Fibroblast of the conjunctiva (primary cell): ENCODE measurements around the gene PALM.

ENCODE experiments used
- DNase-seq: peaks from one replicate; pipeline ENCODE4 v3.0.0-alpha.2; 2010; ENCODE audit warnings: low read depth

PALM gene

GRCh38 chr19:752652-753517 lies 44.1 kb downstream of the PALM start:
- DNase-seq = peak; percentile 50

DNA sequence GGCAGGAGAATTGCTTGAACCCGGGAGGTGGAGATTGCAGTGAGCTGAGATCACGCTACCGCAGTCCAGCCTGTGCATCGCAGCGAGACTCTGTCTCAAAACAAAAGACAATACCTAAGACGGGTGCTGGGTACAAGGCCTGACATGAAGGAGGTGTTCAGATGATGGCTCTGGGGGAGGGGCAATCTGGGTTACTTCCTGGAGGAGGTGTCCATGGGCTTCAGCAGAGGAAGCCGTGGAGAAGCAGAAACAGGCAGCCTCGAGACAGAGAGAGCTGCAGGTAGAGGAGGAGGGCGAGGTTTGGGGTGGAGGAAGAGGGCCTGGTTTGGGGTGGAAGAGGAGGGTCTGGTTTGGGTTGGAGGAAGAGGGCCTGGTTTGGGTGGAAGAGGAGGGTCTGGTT lies 45.8 kb downstream of the PALM start:
- DNase-seq = no peak

GRCh38 chr19:755063-755462 lies 46.3 kb downstream of the PALM start:
- DNase-seq = no peak

- no peak for DNase-seq
These were observed 47.5 kb downstream of the PALM start for GRCh38 chr19:756236-756635.

GRCh38 chr19:756821-757688 lies 48.3 kb downstream of the PALM start:
- DNase-seq = no peak

- DNase-seq = no peak
These were observed 49.3 kb downstream of the PALM start for GRCh38 chr19:757811-758668.

DNA sequence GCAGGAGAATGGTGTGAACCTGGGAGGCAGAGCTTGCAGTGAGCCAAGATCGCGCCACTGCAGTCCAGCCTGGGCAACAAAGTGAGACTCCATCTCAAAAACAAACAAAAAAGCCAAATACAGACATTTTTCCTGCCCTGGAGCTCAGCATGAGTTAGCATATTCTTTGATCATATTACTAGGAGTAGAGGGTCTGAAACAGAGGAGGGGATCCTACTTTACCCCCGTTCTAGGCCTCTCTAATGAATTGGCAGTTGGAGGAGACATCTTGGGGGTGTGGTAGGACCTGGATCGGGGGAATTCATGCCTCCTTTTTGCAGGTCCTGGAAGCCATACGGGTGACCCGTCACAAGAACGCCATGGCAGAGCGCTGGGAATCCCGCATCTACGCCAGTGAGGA lies 54.4 kb downstream of the PALM start:
- no peak for DNase-seq

- no peak for DNase-seq
These were observed 55.1 kb downstream of the PALM start for GRCh38 chr19:763869-764268.

DNA sequence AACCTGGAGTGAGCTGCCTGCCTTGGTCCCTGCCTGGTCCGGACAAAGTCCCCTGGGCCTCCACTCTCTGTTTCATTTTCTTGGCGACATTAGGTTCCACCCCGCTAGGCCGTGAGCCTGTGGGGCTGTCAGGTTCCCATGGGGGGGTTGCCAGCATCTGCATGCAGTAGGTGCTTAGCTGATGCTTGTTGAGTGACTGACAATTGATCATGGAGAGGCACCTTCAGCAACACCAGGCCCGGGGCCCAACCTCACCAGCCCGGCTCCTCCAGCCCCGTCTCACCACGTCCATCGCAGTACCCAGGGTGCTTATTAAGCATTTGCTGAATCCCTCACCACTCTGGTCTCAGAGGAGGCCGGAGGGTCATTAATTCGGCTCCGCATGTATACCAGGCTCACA lies 55.6 kb downstream of the PALM start:
- DNase-seq = no peak

DNA sequence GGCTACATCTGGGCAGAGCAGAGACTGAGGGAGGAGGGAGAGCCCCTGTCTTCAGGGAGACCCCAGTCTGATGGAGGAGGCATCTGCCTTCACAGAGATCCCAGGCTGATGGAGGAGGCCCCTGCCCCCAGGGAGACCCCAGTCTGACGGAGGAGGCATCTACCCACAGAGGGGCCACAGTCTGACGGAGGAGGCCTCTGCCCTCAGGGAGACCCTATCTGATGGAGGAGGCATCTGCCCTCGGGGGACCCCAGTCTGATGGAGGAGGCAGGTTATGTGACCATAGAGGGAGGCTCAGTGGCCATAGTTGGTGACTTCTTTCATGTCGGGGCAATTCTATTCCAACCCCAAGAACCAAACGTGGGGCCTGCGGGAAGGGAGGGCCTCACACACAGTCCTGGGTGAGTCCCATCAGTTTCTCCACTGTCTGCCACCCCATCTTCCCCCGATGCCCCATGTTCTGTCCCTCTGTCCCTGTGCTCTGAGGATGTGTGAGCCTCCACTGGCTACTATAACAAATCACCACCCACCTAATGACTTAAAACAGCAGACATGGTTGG lies 56.5 kb downstream of the PALM start:
- no peak for DNase-seq

DNA sequence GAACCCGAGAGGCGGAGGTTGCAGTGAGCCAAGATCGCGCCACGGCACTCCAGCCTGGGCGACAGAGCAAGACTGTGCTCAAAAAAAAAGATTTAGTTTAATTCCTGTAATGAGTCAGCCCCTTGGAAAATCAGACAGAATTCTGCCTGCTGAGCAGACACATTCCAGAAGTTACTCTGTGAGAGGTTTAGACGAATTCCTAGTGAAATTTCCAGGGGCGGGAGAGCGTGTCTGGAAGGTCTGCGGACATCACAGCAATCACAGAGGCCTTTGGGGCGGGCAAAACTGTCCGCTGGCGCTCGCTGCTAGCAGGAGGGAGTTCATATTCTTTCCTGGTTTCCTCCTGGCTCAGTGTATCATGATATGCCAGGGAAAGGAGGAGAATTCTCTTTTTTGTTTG lies 59.7 kb downstream of the PALM start:
- no peak for DNase-seq

DNA sequence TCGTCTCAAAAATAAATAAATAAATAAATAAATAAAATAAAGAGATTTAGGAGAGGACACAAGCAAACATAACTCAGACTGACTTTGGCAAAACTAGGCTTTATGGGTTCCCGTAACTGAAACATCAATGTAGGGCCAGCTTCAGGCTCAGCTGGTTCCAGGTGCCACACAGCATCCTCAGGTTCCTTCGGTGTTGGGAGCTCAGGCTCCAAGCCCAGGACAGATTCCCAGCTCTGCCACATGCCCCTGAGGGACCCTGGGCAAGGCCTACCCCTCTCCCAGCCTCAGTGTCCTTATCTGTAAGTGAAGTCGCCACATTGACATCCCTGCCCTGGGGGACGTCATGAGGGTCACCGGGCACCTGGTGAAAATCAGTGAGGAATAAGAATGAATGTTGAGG lies 60.9 kb downstream of the PALM start:
- no peak for DNase-seq

DNA sequence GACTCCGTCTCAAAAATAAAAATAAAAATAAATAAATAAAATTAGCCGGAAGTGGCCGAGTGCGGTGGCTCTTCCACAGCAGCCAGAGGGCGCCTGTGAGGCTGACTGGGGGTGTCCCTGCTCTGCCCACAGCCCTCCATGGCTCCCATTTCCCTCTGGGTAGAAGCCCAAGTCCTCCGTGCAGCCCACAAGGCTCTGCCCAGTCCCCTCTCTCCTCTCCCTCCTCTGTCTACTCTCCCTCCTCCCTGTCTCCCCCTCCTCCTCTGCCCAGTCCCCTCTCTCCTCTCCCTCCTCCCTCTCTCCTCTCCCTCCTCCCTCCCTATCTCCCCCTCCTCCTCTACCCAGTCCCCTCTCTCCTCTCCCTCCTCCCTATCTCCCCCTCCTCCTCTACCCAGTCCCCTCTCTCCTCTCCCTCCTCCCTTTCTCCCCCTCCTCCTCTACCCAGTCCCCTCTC lies 62.6 kb downstream of the PALM start:
- DNase-seq = no peak

DNA sequence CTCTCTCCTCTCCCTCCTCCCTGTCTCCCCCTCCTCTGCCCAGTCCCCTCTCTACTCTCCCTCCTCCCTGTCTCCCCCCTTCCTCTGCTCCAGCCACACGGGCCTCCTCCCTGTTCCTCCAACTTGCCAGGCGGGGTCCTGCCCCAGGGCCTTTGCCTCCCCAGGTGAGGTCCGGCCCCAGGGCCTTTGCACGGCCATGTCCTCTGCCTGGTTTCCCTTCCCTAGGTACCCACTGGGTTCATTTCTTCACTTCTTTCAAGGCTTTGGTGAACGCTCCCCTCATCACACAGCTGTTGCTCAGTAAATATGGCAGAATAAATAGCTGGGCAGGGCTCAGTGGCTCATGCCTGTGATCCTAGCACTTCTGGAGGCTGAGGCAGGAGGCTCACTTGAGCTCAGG lies 63.3 kb downstream of the PALM start:
- DNase-seq = no peak

- DNase-seq = no peak
These were observed 64.1 kb downstream of the PALM start for GRCh38 chr19:772730-773436.

GRCh38 chr19:776549-776948 lies 67.8 kb downstream of the PALM start:
- DNase-seq = no peak

- DNase-seq = peak; percentile 84
These were observed 70.3 kb downstream of the PALM start for GRCh38 chr19:778910-779653.

DNA sequence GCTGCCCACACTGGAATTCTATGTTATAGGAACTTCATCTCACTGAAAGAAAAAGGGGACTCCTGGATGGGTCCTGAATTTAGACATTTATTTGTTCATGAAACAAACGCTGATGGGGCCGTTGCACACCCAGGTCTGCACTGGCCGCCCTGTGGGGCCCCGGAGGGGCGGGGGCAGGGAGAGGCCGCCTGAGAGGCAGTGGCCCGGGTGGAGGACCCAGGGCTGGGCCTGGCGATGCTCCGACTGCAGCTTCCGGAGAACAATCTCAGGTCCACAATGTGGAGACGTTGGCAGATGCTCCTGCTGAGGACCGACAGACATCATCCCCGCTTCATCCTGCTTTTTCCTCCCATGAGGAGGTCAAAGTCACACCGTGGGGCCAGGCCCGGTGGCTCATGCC lies 72.2 kb downstream of the PALM start:
- DNase-seq = no peak

GRCh38 chr19:781800-782184 lies 73.1 kb downstream of the PALM start:
- no peak for DNase-seq

- no peak for DNase-seq
These were observed 73.6 kb downstream of the PALM start for GRCh38 chr19:782185-782877.
